Measurements from ENCODE around the gene IDE. TPM values are rescaled to one million over a fixed set of nuclear protein-coding genes. Genes with fewer than 3 reads are reported as not detected.
"Not testable (repeated sequence)": the region's sequence is repeated elsewhere in the genome, so short reads cannot be mapped to it uniquely, and the experiment has no call there.

Gene IDE
- total RNA-seq, 4 donors from 2014 or later = 27.7 to 47.3 (median 41.2) TPM

- Histone ChIP-seq H3K9me3 (no peaks in the 10 kb centered on the region), H3K36me3 (peaks cover 0 to 6% of the 10 kb centered on the region in 2 donors), H3K27ac (peak overlapping the region; percentile 87 to 96 (median 92)), H3K4me3 (peak overlapping the region; percentile 81 to 89), H3K27me3 (no peaks in the 10 kb centered on the region), H3K4me1 (peaks cover 0 to 44% (median 9%) of the 10 kb centered on the region in 3 donors)
- ATAC-seq = peak; percentile 30
- WGBS, 2 donors (ENCODE audit: low coverage in 1 of 2) = 0 to 8% methylated on average over 3 to 8 of the region's 56 CpGs
- peak in 2 of 4 experiments; percentile 41 for TF ChIP-seq CTCF (IDR thresholded peaks at IDR 0.05)
- TF ChIP-seq POLR2A (IDR thresholded peaks at IDR 0.05) = peak in 1 of 2 donors; percentile 17
- TF ChIP-seq POLR2AphosphoS5 (IDR thresholded peaks at IDR 0.05) = peak; percentile 26
- TF ChIP-seq EP300 (IDR thresholded peaks at IDR 0.05) = no peak
Observed at GRCh38 chr10:92573091-92573797, 649 bp downstream of the IDE start.

- H3K4me1 ChIP-seq = peaks cover 0 to 45% (median 9%) of the 10 kb centered on the region in 3 donors
- WGBS, 2 donors (ENCODE audit: low coverage in 1 of 2) = 20 to 58% methylated on average over 2 to 7 of the region's 8 CpGs
Observed at GRCh38 chr10:92572362-92573090, 1.4 kb downstream of the IDE start.

GRCh38 chr10:92571649-92572048 is 2.2 kb downstream of the IDE start:
- ATAC-seq = no peak
- WGBS, 2 donors (ENCODE audit: low coverage in 1 of 2) = 33 to 47% methylated on average over 2 of the region's 2 CpGs
- H3K9me3 ChIP-seq = no peaks in the 10 kb centered on the region
- H3K27me3 ChIP-seq = no peaks in the 10 kb centered on the region
- peaks cover 0 to 7% of the 10 kb centered on the region in 2 donors for H3K36me3 ChIP-seq
- no peak for TF ChIP-seq EP300 (IDR thresholded peaks at IDR 0.05)
- no peak overlapping the region for H3K27ac ChIP-seq
- H3K4me3 ChIP-seq = no peak overlapping the region
- H3K4me1 ChIP-seq = peaks cover 0 to 50% (median 9%) of the 10 kb centered on the region in 3 donors

More at GRCh38 chr10:92572362-92573090, 1.4 kb downstream of the IDE start:
- Histone ChIP-seq H3K4me3 (peak overlapping the region; percentile 81 to 89), H3K36me3 (peaks cover 0 to 7% of the 10 kb centered on the region in 2 donors), H3K27me3 (no peaks in the 10 kb centered on the region), H3K9me3 (no peaks in the 10 kb centered on the region), H3K27ac (peak overlapping the region in 3 of 4 donors; percentile 92 to 96 (median 93))
- ATAC-seq = no peak
- TF ChIP-seq POLR2A (IDR thresholded peaks at IDR 0.05) (no peak), POLR2AphosphoS5 (IDR thresholded peaks at IDR 0.05) (no peak), EP300 (IDR thresholded peaks at IDR 0.05) (no peak), CTCF (IDR thresholded peaks at IDR 0.05) (no peak)

GRCh38 chr10:92569663-92570062 is 4.2 kb downstream of the IDE start:
- 87 to 98% methylated on average over 5 of the region's 5 CpGs for WGBS, 2 donors (ENCODE audit: low coverage in 1 of 2)
- H3K4me1 ChIP-seq = peaks cover 0 to 44% (median 9%) of the 10 kb centered on the region in 3 donors
- H3K36me3 ChIP-seq, H3K4me3 ChIP-seq, H3K27me3 ChIP-seq, H3K27ac ChIP-seq, ATAC-seq, H3K9me3 ChIP-seq: not testable (repeated sequence)

- Histone ChIP-seq H3K4me1 (peaks cover 0 to 42% (median 9%) of the 10 kb centered on the region in 3 donors), H3K27me3 (no peaks in the 10 kb centered on the region), H3K4me3 (no peak overlapping the region), H3K36me3 (peaks cover 0 to 7% of the 10 kb centered on the region in 2 donors), H3K27ac (no peak overlapping the region), H3K9me3 (no peaks in the 10 kb centered on the region)
- ATAC-seq = no peak
- 44 to 54% methylated on average over 2 of the region's 2 CpGs for WGBS, 2 donors (ENCODE audit: low coverage in 1 of 2)
- TF ChIP-seq POLR2A (IDR thresholded peaks at IDR 0.05) (no peak), EP300 (IDR thresholded peaks at IDR 0.05) (no peak), CTCF (IDR thresholded peaks at IDR 0.05) (no peak), POLR2AphosphoS5 (IDR thresholded peaks at IDR 0.05) (no peak)
Observed at GRCh38 chr10:92569071-92569470, 4.8 kb downstream of the IDE start.

All from gastroesophageal sphincter (tissue), 4 donors.